Measurements from ENCODE around the gene PSMG3.

The PSMG3 gene

GRCh38 chr7:1544896-1545416 lies 24.9 kb downstream of the PSMG3 start:
- H3K27ac ChIP-seq = no peak overlapping the region
- no peaks in the 10 kb centered on the region for H3K4me1 ChIP-seq (ENCODE audit: low read depth, poor library complexity, severe bottlenecking)
- H3K36me3 ChIP-seq (ENCODE audit: insufficient read depth) = no peaks in the 10 kb centered on the region
- H3K4me2 ChIP-seq = no peak overlapping the region
- H2AFZ ChIP-seq (ENCODE audit: low read depth) = no peak overlapping the region
- H3K4me3 ChIP-seq (IDR thresholded peaks at IDR 0.05; ENCODE audit: insufficient read depth, low read depth, low read length) = no peak overlapping the region
- no peaks in the 10 kb centered on the region for H4K20me1 ChIP-seq (ENCODE audit: insufficient read depth)
- H3K27me3 ChIP-seq (ENCODE audit: insufficient read depth, low read depth) = no peaks in the 10 kb centered on the region
- no peak for TF ChIP-seq CTCF (conservative IDR thresholded peaks at IDR 0.05; ENCODE audit: low read depth, low read length)
- no peaks in the 10 kb centered on the region for H3K79me2 ChIP-seq (ENCODE audit: insufficient read depth, low read depth)
- no peak overlapping the region for H3K9ac ChIP-seq

- Histone ChIP-seq H3K9ac (no peak overlapping the region), H3K4me3 (IDR thresholded peaks at IDR 0.05; ENCODE audit: insufficient read depth, low read depth, low read length) (no peak overlapping the region), H3K4me1 (ENCODE audit: low read depth, poor library complexity, severe bottlenecking) (no peaks in the 10 kb centered on the region), H3K4me2 (no peak overlapping the region), H3K27me3 (ENCODE audit: insufficient read depth, low read depth) (no peaks in the 10 kb centered on the region), H3K27ac (no peak overlapping the region), H3K79me2 (ENCODE audit: insufficient read depth, low read depth) (no peaks in the 10 kb centered on the region), H4K20me1 (ENCODE audit: insufficient read depth) (no peaks in the 10 kb centered on the region), H3K36me3 (ENCODE audit: insufficient read depth) (no peaks in the 10 kb centered on the region), H2AFZ (ENCODE audit: low read depth) (no peak overlapping the region)
- no peak for TF ChIP-seq CTCF (conservative IDR thresholded peaks at IDR 0.05; ENCODE audit: low read depth, low read length)
Observed at GRCh38 chr7:1544178-1544895, 25.5 kb downstream of the PSMG3 start.

GRCh38 chr7:1543826-1544177 lies 26.0 kb downstream of the PSMG3 start:
- Histone ChIP-seq H2AFZ (ENCODE audit: low read depth) (no peak overlapping the region), H3K4me2 (no peak overlapping the region), H3K27ac (no peak overlapping the region), H3K79me2 (ENCODE audit: insufficient read depth, low read depth) (no peaks in the 10 kb centered on the region), H4K20me1 (ENCODE audit: insufficient read depth) (no peaks in the 10 kb centered on the region), H3K36me3 (ENCODE audit: insufficient read depth) (no peaks in the 10 kb centered on the region), H3K4me3 (IDR thresholded peaks at IDR 0.05; ENCODE audit: insufficient read depth, low read depth, low read length) (no peak overlapping the region), H3K27me3 (ENCODE audit: insufficient read depth, low read depth) (no peaks in the 10 kb centered on the region), H3K9ac (no peak overlapping the region), H3K4me1 (ENCODE audit: low read depth, poor library complexity, severe bottlenecking) (no peaks in the 10 kb centered on the region)
- TF ChIP-seq CTCF (conservative IDR thresholded peaks at IDR 0.05; ENCODE audit: low read depth, low read length) = no peak

- Histone ChIP-seq H3K36me3 (ENCODE audit: insufficient read depth) (no peaks in the 10 kb centered on the region), H3K9ac (no peak overlapping the region), H3K4me3 (IDR thresholded peaks at IDR 0.05; ENCODE audit: insufficient read depth, low read depth, low read length) (no peak overlapping the region), H3K4me2 (no peak overlapping the region), H3K27ac (no peak overlapping the region), H3K27me3 (ENCODE audit: insufficient read depth, low read depth) (no peaks in the 10 kb centered on the region), H2AFZ (ENCODE audit: low read depth) (no peak overlapping the region), H3K4me1 (ENCODE audit: low read depth, poor library complexity, severe bottlenecking) (no peaks in the 10 kb centered on the region), H4K20me1 (ENCODE audit: insufficient read depth) (no peaks in the 10 kb centered on the region), H3K79me2 (ENCODE audit: insufficient read depth, low read depth) (peaks cover 1% of the 10 kb centered on the region; the same call in 1 of the 2 replicates)
- no peak for TF ChIP-seq CTCF (conservative IDR thresholded peaks at IDR 0.05; ENCODE audit: low read depth, low read length)
Observed at GRCh38 chr7:1542841-1543747, 26.7 kb downstream of the PSMG3 start.
